Esophagus squamous epithelium (tissue), 5 donors: ENCODE results near the gene ARID5B. TPM values are rescaled to one million over a fixed set of nuclear protein-coding genes. Genes with fewer than 3 reads are reported as not detected.

Source experiments
- DNase-seq: peaks from one replicate; lab custom pipeline; 2025; lab: John Stamatoyannopoulos, UW
- H3K27ac ChIP-seq, 4 donors: fragments of 200-600 bp; sonication (generic); one replicate each; pipeline ENCODE4 v1.5.1; 2016 to 2019; ENCODE audit warnings: mild to moderate bottlenecking in 1 of 4
- H3K27me3 ChIP-seq, 4 donors: fragments of 200-600 bp; sonication (generic); 1 replicate in 3 of 4; 2 replicates in 1 of 4; pipeline versions ENCODE4 v1.5.1 to v1.6.0; 2017 to 2021; ENCODE audit warnings: antibody characterized with exemption in 1 of 4
- H3K36me3 ChIP-seq, 3 donors: fragments of 200-600 bp; sonication (generic); one replicate each; pipeline ENCODE4 v1.5.1; 2016 to 2019
- H3K4me1 ChIP-seq, 3 donors: fragments of 200-600 bp; sonication (generic); one replicate each; pipeline ENCODE4 v1.5.1; 2017 to 2019
- H3K4me3 ChIP-seq, 4 donors: fragments of 200-600 bp; sonication (generic); 1 replicate in 3 of 4; 2 replicates in 1 of 4; pipeline ENCODE4 v1.5.1; 2016 to 2019; ENCODE audit warnings: mild to moderate bottlenecking in 2 of 4, moderate library complexity in 1 of 4
- H3K9me3 ChIP-seq, 3 donors: fragments of 200-600 bp; sonication (generic); one replicate each; pipeline ENCODE4 v1.5.1; 2016 to 2019
- CTCF ChIP-seq, 6 experiments: fragments of 450-650 bp in 4 of 6; fragments of 200-600 bp in 2 of 6; sonication (generic) in 2 of 6; IDR thresholded peaks; one replicate each; pipeline ENCODE4 v1.5.1; 2016 to 2019; ENCODE audit warnings: antibody characterized with exemption in 6 of 6, mild to moderate bottlenecking in 4 of 6, moderate library complexity in 4 of 6
- POLR2A ChIP-seq, 4 donors: fragments of 450-650 bp; IDR thresholded peaks; one replicate each; pipeline ENCODE4 v1.6.1; 2017; ENCODE audit warnings: antibody characterized with exemption in 4 of 4, mild to moderate bottlenecking in 4 of 4, moderate library complexity in 3 of 4
- WGBS, 2 donors: methylation state at CpG; one replicate each; pipeline ENCODE4 v1.1.5; 2018; 5-methylcytosine and 5-hydroxymethylcytosine counted together
- intact Hi-C: fragments of 100-400 bp; cut with DNase I; formaldehyde crosslinking; loops from one replicate; pipeline ENCODE4 v1.15.0; 2022
- total RNA-seq, 4 donors: library from RNA; depleted of rRNA; stranded (reverse); fragments of >200 nt; gene quantifications; one replicate each; pipeline ENCODE4 v1.1.0, GENCODE V29; 2016
- donor health status: DM: yes; HTN: yes; CAD: no.

Gene ARID5B
- total RNA-seq, 4 donors from 2014 or later, result 18.0 to 38.1 (median 30.2) TPM

GRCh38 chr10:61888744-61889143, 12.8 kb upstream of the ARID5B start:
- Histone ChIP-seq H3K9me3 (no peaks in the 10 kb centered on the region), H3K36me3 (no peaks in the 10 kb centered on the region), H3K4me1 (no peaks in the 10 kb centered on the region), H3K27me3 (no peaks in the 10 kb centered on the region), H3K27ac (no peak overlapping the region), H3K4me3 (no peak overlapping the region)
- intact Hi-C loops, result no loop called here
- no peak for DNase-seq
- WGBS, 2 donors, result 89 to 100% methylated on average over 1 of the region's 1 CpG
- TF ChIP-seq POLR2A (IDR thresholded peaks at IDR 0.05) (no peak), CTCF (IDR thresholded peaks at IDR 0.05) (no peak)

- Histone ChIP-seq H3K4me3 (no peak overlapping the region), H3K27ac (no peak overlapping the region), H3K27me3 (no peaks in the 10 kb centered on the region), H3K4me1 (no peaks in the 10 kb centered on the region), H3K36me3 (no peaks in the 10 kb centered on the region), H3K9me3 (no peaks in the 10 kb centered on the region)
- DNase-seq, result no peak
- TF ChIP-seq POLR2A (IDR thresholded peaks at IDR 0.05) (no peak), CTCF (IDR thresholded peaks at IDR 0.05) (no peak)
- intact Hi-C loops, result loop anchor here (10.0 kb wide), 1 partner anchor 354 kb away; no protein-coding TSS in a partner anchor
Observed at GRCh38 chr10:61890430-61890829, 11.1 kb upstream of the ARID5B start.

- Histone ChIP-seq H3K4me1 (no peaks in the 10 kb centered on the region), H3K9me3 (no peaks in the 10 kb centered on the region), H3K36me3 (no peaks in the 10 kb centered on the region), H3K27ac (no peak overlapping the region), H3K27me3 (no peaks in the 10 kb centered on the region), H3K4me3 (no peak overlapping the region)
- no peak for DNase-seq
- WGBS, 2 donors, result 82 to 87% methylated on average over 5 of the region's 5 CpGs
- TF ChIP-seq CTCF (IDR thresholded peaks at IDR 0.05) (no peak), POLR2A (IDR thresholded peaks at IDR 0.05) (no peak)
- intact Hi-C loops, result loop anchor here (10.0 kb wide), 1 partner anchor 354 kb away; no protein-coding TSS in a partner anchor
Observed at GRCh38 chr10:61890881-61891409, 10.6 kb upstream of the ARID5B start.

GRCh38 chr10:61891906-61892585, 9.5 kb upstream of the ARID5B start:
- no peaks in the 10 kb centered on the region for H3K27me3 ChIP-seq
- no peak overlapping the region for H3K27ac ChIP-seq
- no peaks in the 10 kb centered on the region for H3K9me3 ChIP-seq
- no peak for TF ChIP-seq CTCF (IDR thresholded peaks at IDR 0.05)
- TF ChIP-seq POLR2A (IDR thresholded peaks at IDR 0.05), result no peak
- peaks cover 0 to 4% (median under 1%) of the 10 kb centered on the region in 3 donors for H3K4me1 ChIP-seq
- intact Hi-C loops, result loop anchor here (10.0 kb wide), 1 partner anchor 353 kb away; no protein-coding TSS in a partner anchor
- H3K36me3 ChIP-seq, result no peaks in the 10 kb centered on the region
- WGBS, 2 donors, result 68 to 70% methylated on average over 5 of the region's 5 CpGs
- no peak for DNase-seq
- no peak overlapping the region for H3K4me3 ChIP-seq

- Histone ChIP-seq H3K27ac (no peak overlapping the region), H3K36me3 (no peaks in the 10 kb centered on the region), H3K4me1 (peaks cover 0 to 13% (median 7%) of the 10 kb centered on the region in 3 donors), H3K9me3 (no peaks in the 10 kb centered on the region), H3K27me3 (no peaks in the 10 kb centered on the region), H3K4me3 (no peak overlapping the region)
- intact Hi-C loops, result loop anchor here (10.0 kb wide), 1 partner anchor 352 kb away; no protein-coding TSS in a partner anchor
- WGBS, 2 donors, result 92 to 94% methylated on average over 4 of the region's 4 CpGs
- TF ChIP-seq CTCF (IDR thresholded peaks at IDR 0.05), result no peak
- TF ChIP-seq POLR2A (IDR thresholded peaks at IDR 0.05), result no peak
- DNase-seq, result no peak
Observed at GRCh38 chr10:61892961-61893360, 8.5 kb upstream of the ARID5B start.
